Hepatocyte (in vitro differentiated cells): ENCODE data around the gene OR52E4.

Experiments
- CTCF ChIP-seq: fragments of 200-600 bp; sonication (generic); IDR thresholded peaks from 2 replicates; pipeline ENCODE4 v1.5.1; 2016; ENCODE audit warnings: antibody characterized with exemption, mild to moderate bottlenecking; ENCODE audit not compliant: poor library complexity
- EZH2 ChIP-seq: fragments of 200-600 bp; sonication (generic); IDR thresholded peaks from 2 replicates; pipeline ENCODE4 v1.6.1; 2016; ENCODE audit warnings: antibody characterized with exemption, mild to moderate bottlenecking, borderline replicate concordance

GRCh38 chr11:5887172-5887571 is 6.7 kb downstream of the OR52E4 start:
- TF ChIP-seq CTCF, result no peak
- no peak for TF ChIP-seq EZH2
